CD4-positive, alpha-beta T cell treated with Interleukin-6 for 4 hours (primary cell): Measurements from ENCODE around the gene PPP4C.

Experiments used
- DNase-seq: peaks from one replicate; pipeline ENCODE4 v3.0.0-alpha.2; 2020; ENCODE audit warnings: mixed read lengths

PPP4C gene

DNA sequence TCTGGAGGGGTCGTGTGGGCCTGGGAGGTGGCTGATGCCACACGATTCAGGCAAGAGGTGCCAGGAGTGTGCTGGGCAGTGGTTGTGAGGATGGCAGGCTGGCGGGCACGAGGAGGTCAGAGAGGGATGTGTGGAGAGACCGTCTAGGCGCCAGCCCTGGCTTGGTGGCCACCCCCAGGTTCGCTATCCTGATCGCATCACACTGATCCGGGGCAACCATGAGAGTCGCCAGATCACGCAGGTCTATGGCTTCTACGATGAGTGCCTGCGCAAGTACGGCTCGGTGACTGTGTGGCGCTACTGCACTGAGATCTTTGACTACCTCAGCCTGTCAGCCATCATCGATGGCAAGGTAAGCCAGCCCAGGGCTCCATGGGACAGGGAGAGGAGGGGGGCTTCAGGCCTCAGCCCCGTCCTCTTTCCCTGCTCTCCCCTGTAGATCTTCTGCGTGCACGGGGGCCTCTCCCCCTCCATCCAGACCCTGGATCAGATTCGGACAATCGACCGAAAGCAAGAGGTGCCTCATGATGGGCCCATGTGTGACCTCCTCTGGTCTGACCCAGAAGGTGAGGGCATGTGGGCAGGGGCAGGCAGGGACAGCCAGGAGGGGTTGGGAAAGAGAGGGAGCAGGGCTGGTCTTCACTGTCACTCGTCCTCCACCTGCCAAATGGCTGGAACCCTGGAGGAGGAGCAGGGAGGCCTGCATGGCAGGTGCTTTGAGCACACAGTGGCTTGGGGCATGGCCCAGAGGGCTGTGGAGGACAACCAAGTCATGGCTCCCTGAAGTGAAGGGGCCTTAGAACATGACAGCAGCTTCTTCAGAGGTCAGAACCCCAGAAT, 7.6 kb downstream of the PPP4C start:
- DNase-seq, result no peak

DNA sequence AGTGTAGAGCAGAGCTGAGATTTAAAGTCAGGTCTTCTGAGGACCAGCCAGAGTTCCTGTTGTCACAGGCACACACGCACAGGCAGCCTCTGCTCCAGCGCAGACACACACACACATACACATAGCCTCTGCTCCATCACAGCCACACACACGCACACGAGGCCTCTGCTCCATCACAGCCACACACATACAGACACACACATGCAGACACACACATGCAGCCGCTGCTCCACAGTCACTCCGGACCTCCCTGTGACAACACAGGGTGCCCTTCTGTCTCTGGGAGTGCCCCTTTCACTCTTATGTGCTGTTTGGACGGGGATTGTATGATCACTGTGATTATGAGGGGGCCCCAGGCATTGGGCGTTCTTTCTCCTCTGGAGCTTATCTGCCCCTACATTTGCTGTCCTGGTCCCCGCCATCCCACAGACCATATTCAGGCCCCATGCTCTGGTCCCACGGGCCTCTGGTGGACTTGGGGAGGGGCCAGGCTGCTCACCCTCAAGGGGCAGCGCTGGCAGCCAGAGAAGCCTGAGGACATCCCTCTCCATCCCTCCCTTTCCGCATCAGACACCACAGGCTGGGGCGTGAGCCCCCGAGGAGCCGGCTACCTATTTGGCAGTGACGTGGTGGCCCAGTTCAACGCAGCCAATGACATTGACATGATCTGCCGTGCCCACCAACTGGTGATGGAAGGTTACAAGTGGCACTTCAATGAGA, 8.5 kb downstream of the PPP4C start:
- no peak for DNase-seq

- DNase-seq, result no peak
Measured at GRCh38 chr16:30084816-30085159, 9.0 kb downstream of the PPP4C start.

GRCh38 chr16:30085247-30085646, 9.5 kb downstream of the PPP4C start:
- DNase-seq, result no peak

GRCh38 chr16:30085820-30086219, 10.0 kb downstream of the PPP4C start:
- DNase-seq, result no peak

DNA sequence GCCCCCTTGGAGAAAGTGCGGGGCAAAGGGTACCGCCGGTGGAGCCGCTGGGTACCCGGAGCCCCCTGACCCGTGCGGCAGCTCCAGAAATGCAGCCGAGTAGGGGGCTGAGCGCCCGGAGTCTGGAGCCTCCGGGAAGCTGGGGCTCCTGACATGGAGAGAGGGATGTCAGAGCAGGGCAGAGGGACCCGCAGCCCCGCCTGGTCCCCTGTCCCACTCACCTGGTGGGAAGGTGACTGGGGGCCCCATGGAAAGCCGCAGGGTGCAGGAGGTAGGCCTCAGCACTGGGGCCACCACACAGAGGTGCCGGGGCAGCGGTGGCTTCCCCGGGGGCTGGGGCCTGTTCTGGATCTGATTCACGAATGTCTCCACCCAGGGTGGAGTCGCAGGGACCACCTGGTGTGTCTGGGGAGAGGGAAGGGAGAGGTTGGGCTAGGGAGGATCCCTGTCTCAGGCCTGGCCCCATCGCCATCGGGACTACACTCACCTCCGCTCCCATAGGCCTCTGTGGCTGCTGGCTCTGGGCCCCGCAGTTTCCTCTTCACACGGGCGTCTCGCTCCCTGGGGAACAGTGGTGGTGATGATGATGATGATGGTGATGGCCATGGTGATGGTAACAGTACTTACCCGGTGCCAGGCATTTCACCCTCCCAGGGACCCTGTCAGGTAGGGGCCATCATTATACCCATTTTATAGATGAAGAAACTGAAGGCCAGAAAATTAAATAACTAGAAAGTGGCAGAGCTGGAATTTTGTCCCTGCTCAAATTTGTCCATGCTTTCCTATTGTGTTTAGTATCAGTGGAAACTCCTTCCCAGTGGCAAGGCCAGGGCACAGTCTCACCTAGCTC, 10.7 kb downstream of the PPP4C start:
- DNase-seq, result no peak

DNA sequence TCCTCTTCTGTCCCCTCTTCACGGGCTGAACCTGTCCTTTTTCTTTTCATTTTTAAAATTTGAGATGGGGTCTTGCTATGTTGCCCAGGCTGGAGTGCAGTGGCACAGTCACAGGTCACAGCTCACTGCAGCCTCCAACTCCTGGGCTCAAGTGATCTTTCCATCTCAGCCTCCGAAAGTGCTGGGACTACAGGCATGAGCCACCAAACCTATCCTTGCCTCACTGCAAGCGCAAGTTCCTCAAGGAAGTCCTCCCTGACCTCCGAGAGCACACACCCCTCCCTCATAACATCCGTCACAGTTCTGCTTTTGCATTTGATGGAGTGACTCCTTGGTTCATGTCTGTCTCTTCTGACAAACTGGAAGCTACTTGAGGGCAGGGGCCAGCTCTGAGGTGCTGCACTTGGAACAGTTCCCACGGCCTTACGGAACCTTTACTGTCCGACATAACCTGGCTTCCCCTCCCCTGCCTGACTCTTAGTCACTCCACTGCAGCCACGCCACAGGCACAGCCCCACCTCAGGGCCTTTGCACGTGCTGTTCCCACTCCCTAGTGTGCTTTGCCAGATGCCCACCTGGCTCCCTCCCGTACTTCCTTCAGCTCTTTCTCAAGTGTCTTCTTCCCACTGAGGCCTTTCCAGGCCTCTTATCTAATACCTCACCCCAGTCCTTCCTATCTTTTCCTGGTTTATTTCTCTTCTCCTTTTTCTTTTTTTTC, 11.5 kb downstream of the PPP4C start:
- no peak for DNase-seq

DNA sequence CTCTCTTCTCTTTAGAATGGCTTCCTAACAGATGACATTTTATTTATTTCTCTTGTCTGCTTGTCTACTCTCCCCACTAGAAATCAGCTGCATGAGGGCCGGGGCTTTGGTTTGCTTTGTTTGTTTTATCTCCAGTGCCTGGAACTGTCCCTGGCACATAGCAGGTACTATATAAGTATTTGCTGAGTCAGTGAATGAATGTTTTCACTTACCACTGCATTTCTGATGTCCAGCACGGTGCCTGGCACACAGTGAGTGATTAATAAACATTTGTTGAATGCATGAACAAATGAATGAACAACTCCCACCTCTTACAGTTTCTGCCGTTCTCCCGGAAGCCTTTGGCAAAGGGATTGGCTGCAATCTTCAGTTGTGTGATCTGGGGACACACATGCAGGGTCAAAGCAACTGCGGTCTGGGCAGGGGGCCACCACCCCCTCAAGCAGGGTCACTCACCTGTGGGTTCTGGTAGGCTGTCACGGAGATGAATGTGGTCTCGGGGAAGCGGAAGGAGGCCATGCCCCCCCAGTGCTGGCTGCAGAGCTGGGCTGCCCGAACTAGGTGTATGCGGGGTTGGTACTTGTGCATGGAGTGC, 12.5 kb downstream of the PPP4C start:
- DNase-seq, result no peak

- DNase-seq, result no peak
Measured at GRCh38 chr16:30088832-30089624, 13.2 kb downstream of the PPP4C start.

- DNase-seq, result no peak
Measured at GRCh38 chr16:30090610-30091331, 15.0 kb downstream of the PPP4C start.

GRCh38 chr16:30091474-30092372, 15.9 kb downstream of the PPP4C start, which contains the start of gene TBX6:
TSS of gene TBX6 (minus strand) at chr16:30091924. CDS start at chr16:30091193, 731 bp downstream.
- DNase-seq, result peak; percentile 94

- DNase-seq, result peak; percentile 61
Measured at GRCh38 chr16:30092373-30093010, 16.7 kb downstream of the PPP4C start.

DNA sequence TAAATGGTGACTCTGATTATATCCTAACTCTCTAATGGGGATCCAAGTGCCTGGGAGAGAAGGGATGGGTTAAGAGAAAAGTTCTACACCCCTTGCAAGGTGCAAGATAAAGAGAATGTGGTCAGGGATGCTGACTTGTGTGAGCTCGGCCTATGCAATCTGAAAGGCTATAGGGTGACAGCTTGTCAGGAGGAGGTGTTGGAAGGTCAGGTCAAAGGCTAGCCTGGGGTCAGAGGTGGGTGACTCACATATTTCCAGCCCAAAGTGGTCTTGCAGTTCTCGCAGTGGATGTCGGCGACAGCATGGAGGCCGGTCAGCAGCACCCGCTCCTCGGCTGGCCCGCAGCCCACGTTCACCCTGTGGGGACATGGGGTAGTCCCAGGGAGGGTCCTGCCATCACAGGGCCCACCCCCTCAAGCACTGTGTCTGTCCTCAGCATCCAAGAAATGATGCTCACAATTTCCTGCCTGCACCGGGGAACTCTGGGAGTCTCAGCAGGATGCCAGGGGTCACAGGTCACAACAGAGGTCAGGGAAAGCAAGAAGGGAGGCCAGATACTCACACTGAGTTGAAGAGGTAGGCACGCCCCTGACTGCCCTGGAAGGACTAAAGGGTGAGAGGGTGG, 18.9 kb downstream of the PPP4C start:
- DNase-seq, result no peak

- peak; percentile 42 for DNase-seq
Measured at GRCh38 chr16:30095166-30096078, 19.6 kb downstream of the PPP4C start.

DNA sequence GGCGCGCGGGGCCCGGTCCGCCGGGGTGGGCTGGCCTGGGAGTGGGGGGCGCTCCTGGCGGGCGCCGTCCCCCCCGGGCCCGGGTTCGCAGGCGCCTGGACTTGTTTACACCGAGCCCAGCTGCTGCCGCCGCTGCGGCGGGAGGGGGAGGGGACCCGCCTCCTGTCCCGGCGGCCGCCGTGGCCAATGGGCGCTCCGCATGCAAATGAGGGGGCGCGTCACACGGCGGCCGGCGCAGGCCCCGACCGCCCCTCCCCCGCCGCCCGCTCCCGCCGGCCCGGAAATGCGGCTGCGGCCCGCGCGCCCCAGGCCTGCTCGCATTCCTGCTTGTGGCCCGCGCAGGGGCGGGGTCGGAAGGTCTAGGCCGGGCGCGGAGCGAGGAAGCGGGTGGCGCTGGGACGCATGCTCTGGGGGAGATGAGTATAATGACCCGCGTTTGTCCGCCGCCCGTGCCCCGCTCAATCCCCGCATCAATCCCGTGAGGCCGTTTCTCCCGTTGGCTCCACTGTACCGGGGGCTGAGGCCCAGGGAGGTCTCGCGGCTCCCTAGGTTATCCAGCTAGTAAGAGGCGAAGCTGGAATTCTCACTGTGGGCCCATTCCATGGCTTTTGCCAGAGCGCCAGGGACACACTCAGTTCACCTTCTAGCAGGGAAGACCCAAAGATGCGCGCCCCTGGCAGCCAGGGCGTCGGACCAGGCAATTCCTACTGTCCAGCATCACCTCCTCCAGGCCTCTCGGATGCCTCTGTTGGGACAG, 20.5 kb downstream of the PPP4C start, which contains the start of gene YPEL3:
Gene YPEL3, minus strand, starts transcription at position 109 of the 757 bp plus-strand sequence. CDS start 731 bp downstream, outside the sequence.
- DNase-seq, result peak; percentile 93

GRCh38 chr16:30096862-30097563, 21.2 kb downstream of the PPP4C start:
- DNase-seq, result peak; percentile 22
